T-helper 2 cell treated with Interferon-gamma antibody and Interleukin-4, amounts not matched to agents 5 μg/mL and 100 μg/mL, for 36 hours (primary cell): ENCODE measurements around the gene HYAL3.
"Not testable (repeated sequence)": the region's sequence is repeated elsewhere in the genome, so short reads cannot be mapped to it uniquely, and the experiment has no call there.

Source experiments
- DNase-seq: peaks from one replicate; pipeline ENCODE4 v3.0.0; 2021; ENCODE audit warnings: low spot score
- H3K27ac Mint-ChIP-seq: one replicate; pipeline ENCODE4 v1.8.0; 2021; ENCODE audit warnings: mild to moderate bottlenecking, mixed read lengths
- H3K27me3 Mint-ChIP-seq: one replicate; pipeline ENCODE4 v1.8.0; 2021; ENCODE audit warnings: low read depth, mixed read lengths
- H3K36me3 Mint-ChIP-seq: one replicate; pipeline ENCODE4 v1.8.0; 2021; ENCODE audit warnings: low read depth, mixed read lengths
- H3K4me1 Mint-ChIP-seq: one replicate; pipeline ENCODE4 v1.8.0; 2021; ENCODE audit warnings: low read depth, mixed read lengths
- H3K4me3 Mint-ChIP-seq: one replicate; pipeline ENCODE4 v1.8.0; 2022; ENCODE audit warnings: mild to moderate bottlenecking, moderate library complexity, mixed read lengths
- H3K9me3 Mint-ChIP-seq: one replicate; pipeline ENCODE4 v1.8.0; 2021; ENCODE audit warnings: mixed read lengths

HYAL3 gene

GRCh38 chr3:50314342-50314741, 15.1 kb upstream of the HYAL3 start:
- H3K36me3 Mint-ChIP-seq, result peaks cover 7% of the 10 kb centered on the region
- H3K4me3 Mint-ChIP-seq, result no peak overlapping the region
- no peak overlapping the region for H3K27ac Mint-ChIP-seq
- no peaks in the 10 kb centered on the region for H3K27me3 Mint-ChIP-seq
- H3K9me3 Mint-ChIP-seq, result peaks cover 6% of the 10 kb centered on the region
- peaks cover 18% of the 10 kb centered on the region for H3K4me1 Mint-ChIP-seq
- no peak for DNase-seq

GRCh38 chr3:50312041-50312440, 12.8 kb upstream of the HYAL3 start:
- peaks cover 11% of the 10 kb centered on the region for H3K4me1 Mint-ChIP-seq
- not testable (repeated sequence) for H3K4me3 Mint-ChIP-seq, DNase-seq, H3K27me3 Mint-ChIP-seq, H3K27ac Mint-ChIP-seq, H3K36me3 Mint-ChIP-seq, H3K9me3 Mint-ChIP-seq

GRCh38 chr3:50304601-50305000, 5.4 kb upstream of the HYAL3 start:
- Mint-ChIP-seq H3K4me3 (no peak overlapping the region), H3K36me3 (no peaks in the 10 kb centered on the region), H3K27ac (no peak overlapping the region), H3K9me3 (peaks cover 2% of the 10 kb centered on the region), H3K4me1 (peaks cover 13% of the 10 kb centered on the region), H3K27me3 (no peaks in the 10 kb centered on the region)
- no peak for DNase-seq

GRCh38 chr3:50303013-50303815, 4.0 kb upstream of the HYAL3 start, which contains the start of gene HYAL1:
Gene HYAL1, minus strand, starts transcription at chr3:50303574. Its CDS starts 618 bp downstream, at chr3:50302956.
- no peaks in the 10 kb centered on the region for H3K9me3 Mint-ChIP-seq
- no peaks in the 10 kb centered on the region for H3K36me3 Mint-ChIP-seq
- peak within 1 kb of the TSS; percentile 10 for H3K27ac Mint-ChIP-seq
- H3K4me1 Mint-ChIP-seq, result peaks cover 14% of the 10 kb centered on the region
- H3K4me3 Mint-ChIP-seq, result no peak within 1 kb of the TSS
- H3K27me3 Mint-ChIP-seq, result no peaks in the 10 kb centered on the region
- no peak for DNase-seq

GRCh38 chr3:50302095-50303012, 3.1 kb upstream of the HYAL3 start:
- H3K9me3 Mint-ChIP-seq, result no peaks in the 10 kb centered on the region
- H3K4me1 Mint-ChIP-seq, result peaks cover 20% of the 10 kb centered on the region
- no peak for DNase-seq
- H3K4me3 Mint-ChIP-seq, result no peak overlapping the region
- peak overlapping the region; percentile 45 for H3K27ac Mint-ChIP-seq
- H3K36me3 Mint-ChIP-seq, result no peaks in the 10 kb centered on the region
- no peaks in the 10 kb centered on the region for H3K27me3 Mint-ChIP-seq

- no peak for DNase-seq
- Mint-ChIP-seq H3K4me1 (peaks cover 24% of the 10 kb centered on the region), H3K4me3 (peak overlapping the region; percentile 98), H3K36me3 (peaks cover 2% of the 10 kb centered on the region), H3K27me3 (no peaks in the 10 kb centered on the region), H3K27ac (peak overlapping the region; percentile 99), H3K9me3 (no peaks in the 10 kb centered on the region)
These were observed 1.6 kb upstream of the HYAL3 start for GRCh38 chr3:50300681-50301254.

DNA sequence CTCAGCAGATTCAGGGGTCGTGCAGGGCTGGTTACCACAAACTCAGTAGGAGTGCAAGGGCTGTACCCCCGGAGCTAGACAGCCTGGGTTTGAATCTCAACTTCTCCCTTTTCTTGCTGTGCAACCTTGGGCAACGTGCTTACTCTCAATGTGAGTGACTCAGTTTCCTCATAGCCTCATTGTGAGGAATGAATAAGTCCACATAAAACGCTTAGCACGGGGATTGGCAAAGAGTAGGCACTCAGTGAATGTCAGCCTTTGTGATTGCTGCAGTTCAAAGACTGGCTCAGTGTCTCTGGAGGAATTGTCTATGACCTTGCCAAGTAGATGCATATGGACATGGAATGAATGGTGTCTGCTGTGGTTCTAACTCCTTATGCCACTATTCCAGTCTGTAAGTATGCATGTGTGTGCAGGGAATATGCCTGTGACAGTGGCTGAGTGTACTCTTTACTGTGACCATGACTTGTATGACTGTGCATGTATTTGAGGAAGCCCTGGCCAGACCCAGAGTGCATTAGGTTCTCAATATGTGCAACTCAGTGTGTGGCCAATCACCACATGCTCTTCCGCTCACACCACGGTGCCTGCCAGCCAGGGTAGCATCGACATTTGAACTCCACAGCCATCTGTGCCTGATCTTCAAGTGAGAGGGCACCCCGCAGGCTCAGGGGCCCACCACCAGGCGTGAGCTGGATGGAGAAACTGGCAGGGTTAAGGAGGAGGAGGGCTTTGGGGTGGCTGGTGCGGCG, 900 bp upstream of the HYAL3 start:
- Mint-ChIP-seq H3K27me3 (no peaks in the 10 kb centered on the region), H3K4me1 (peaks cover 24% of the 10 kb centered on the region), H3K36me3 (peaks cover 2% of the 10 kb centered on the region), H3K9me3 (no peaks in the 10 kb centered on the region), H3K27ac (peak overlapping the region; percentile 99), H3K4me3 (peak overlapping the region; percentile 98)
- DNase-seq, result peak; percentile 23

DNA sequence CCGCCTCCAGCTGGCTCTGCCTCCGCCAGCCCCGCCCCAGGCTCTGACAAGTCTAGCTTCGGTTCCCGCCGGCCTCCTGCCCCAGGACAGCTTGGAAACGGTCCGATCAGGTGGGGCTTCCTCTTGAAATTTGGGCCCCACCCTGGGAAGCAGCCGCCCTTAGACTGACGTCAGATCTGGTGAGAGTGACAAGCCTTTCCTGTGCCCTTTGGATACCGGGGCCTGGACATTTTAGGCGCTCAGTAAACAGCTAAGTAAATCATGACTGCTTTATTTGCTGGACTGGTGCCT, 378 bp upstream of the HYAL3 start:
- peak overlapping the region; percentile 98 for H3K4me3 Mint-ChIP-seq
- peaks cover 24% of the 10 kb centered on the region for H3K4me1 Mint-ChIP-seq
- DNase-seq, result no peak
- peak overlapping the region; percentile 99 for H3K27ac Mint-ChIP-seq
- no peaks in the 10 kb centered on the region for H3K9me3 Mint-ChIP-seq
- H3K36me3 Mint-ChIP-seq, result peaks cover 2% of the 10 kb centered on the region
- H3K27me3 Mint-ChIP-seq, result no peaks in the 10 kb centered on the region

GRCh38 chr3:50297896-50298725, 1.1 kb downstream of the HYAL3 start:
- no peak for DNase-seq
- Mint-ChIP-seq H3K4me3 (peak overlapping the region; percentile 98), H3K27ac (peak overlapping the region; percentile 99), H3K4me1 (peaks cover 22% of the 10 kb centered on the region), H3K27me3 (no peaks in the 10 kb centered on the region), H3K36me3 (peaks cover 2% of the 10 kb centered on the region), H3K9me3 (no peaks in the 10 kb centered on the region)

GRCh38 chr3:50297384-50297775, 1.8 kb downstream of the HYAL3 start:
- H3K36me3 Mint-ChIP-seq, result peaks cover 2% of the 10 kb centered on the region
- no peaks in the 10 kb centered on the region for H3K9me3 Mint-ChIP-seq
- DNase-seq, result no peak
- H3K4me3 Mint-ChIP-seq, result peak overlapping the region; percentile 98
- peaks cover 28% of the 10 kb centered on the region for H3K4me1 Mint-ChIP-seq
- H3K27ac Mint-ChIP-seq, result peak overlapping the region; percentile 99
- H3K27me3 Mint-ChIP-seq, result no peaks in the 10 kb centered on the region

DNA sequence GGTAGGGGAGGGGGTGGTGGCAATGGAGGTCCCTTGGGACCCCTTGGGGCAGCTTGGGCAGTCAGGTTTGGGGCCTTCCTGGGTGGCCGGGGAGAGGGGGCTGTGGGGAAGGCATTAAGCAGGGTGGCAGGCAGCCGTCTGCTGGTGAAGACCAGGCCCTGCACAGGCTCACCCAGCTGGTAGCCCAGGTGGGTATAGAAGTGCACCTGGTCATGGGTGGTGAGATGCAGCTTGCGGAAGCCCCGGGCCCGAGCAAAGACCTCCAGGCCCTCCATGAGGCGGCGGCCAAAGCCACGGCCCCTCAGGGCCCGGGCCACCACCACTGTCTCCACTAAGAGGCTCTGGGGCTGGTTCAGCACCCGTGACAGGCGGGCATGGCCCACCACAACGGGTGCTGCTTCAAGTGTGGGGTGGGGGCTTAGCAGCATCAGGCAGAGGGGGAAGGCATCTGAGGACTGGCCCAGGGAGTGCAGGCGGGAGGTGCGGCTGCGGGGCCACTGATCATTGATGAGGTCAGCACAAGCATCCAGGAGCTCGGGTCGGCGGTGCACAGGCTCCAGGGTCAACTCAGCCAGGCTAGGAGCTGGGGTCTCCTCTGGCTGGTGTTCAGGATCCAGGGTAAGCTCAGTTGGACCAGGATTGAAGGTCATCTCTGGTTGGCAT, 2.4 kb downstream of the HYAL3 start:
- peak overlapping the region; percentile 99 for H3K27ac Mint-ChIP-seq
- H3K27me3 Mint-ChIP-seq, result no peaks in the 10 kb centered on the region
- no peak for DNase-seq
- peaks cover 29% of the 10 kb centered on the region for H3K4me1 Mint-ChIP-seq
- H3K36me3 Mint-ChIP-seq, result peaks cover 2% of the 10 kb centered on the region
- H3K4me3 Mint-ChIP-seq, result peak overlapping the region; percentile 52
- H3K9me3 Mint-ChIP-seq, result no peaks in the 10 kb centered on the region

GRCh38 chr3:50295553-50296431, 3.4 kb downstream of the HYAL3 start:
- Mint-ChIP-seq H3K4me1 (peaks cover 33% of the 10 kb centered on the region), H3K27me3 (no peaks in the 10 kb centered on the region), H3K36me3 (peaks cover 6% of the 10 kb centered on the region), H3K27ac (peak overlapping the region; percentile 10), H3K4me3 (no peak overlapping the region), H3K9me3 (no peaks in the 10 kb centered on the region)
- no peak for DNase-seq
